ENCODE measurements around the gene FAM209A. TPM values are rescaled to one million over a fixed set of nuclear protein-coding genes. Genes with fewer than 3 reads are reported as not detected.

FAM209A gene
- total RNA-seq, 2 experiments from 2014 or later = 6.4 to 7.1 TPM

DNA sequence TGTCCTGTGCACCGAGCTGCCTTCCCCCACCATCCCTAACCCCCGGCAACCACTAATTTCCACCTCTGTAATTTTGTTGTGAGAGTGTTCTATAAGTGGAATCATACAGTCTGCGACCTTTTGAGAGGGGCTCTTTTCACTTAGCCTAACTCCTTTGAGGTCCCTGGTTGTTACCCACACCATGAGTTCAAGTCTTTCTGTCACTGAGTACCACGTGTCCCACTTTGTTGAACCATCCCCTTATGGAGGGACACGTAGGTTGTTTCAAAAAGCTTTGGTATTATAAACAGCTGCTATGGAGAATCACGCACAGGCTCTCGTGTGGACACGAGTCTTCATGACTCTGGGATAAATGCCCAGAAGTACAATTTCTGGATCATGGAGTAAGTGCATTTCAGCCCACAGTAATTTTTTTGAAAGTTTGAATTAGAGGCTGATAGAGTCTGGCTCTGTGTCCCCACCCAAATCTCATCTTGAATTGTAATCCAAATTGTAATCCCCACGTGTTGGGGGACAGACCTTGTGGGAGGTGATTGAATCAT is 18.0 kb downstream of the FAM209A start:
- Mint-ChIP-seq H3K27me3 (no peaks in the 10 kb centered on the region), H3K4me1 (ENCODE audit: low read depth) (no peaks in the 10 kb centered on the region), H3K27ac (no peak overlapping the region), H3K9me3 (no peaks in the 10 kb centered on the region), H3K4me3 (no peak overlapping the region), H3K36me3 (ENCODE audit: low read depth) (no peaks in the 10 kb centered on the region)
- TF ChIP-seq CTCF (IDR thresholded peaks at IDR 0.05) = no peak
- no peaks in the 10 kb centered on the region for H3K27me3 ChIP-seq (ENCODE audit: control insufficient read depth in 1 of 2, insufficient read depth in 2 of 2, low read length in 2 of 2)
- CTCF ChIA-PET = no interaction called here
- no peaks in the 10 kb centered on the region for H3K9me3 ChIP-seq (ENCODE audit: control insufficient read depth in 1 of 2, insufficient read depth in 1 of 2, low read length in 2 of 2)
- H3K4me1 ChIP-seq (ENCODE audit: insufficient read depth, low read length) = no peaks in the 10 kb centered on the region
- POLR2A ChIA-PET = no interaction called here
- no peak overlapping the region for H3K27ac ChIP-seq (ENCODE audit: low read depth in 1 of 2, low read length in 2 of 2)
- DNase-seq (no peak), ATAC-seq (ENCODE audit: poor library complexity) (no peak)
- H3K36me3 ChIP-seq (ENCODE audit: insufficient read depth, low read length) = no peaks in the 10 kb centered on the region
- intact Hi-C loops (cut with DNase I, micrococcal nuclease) = no loop called here
- no peak overlapping the region for H3K4me3 ChIP-seq (ENCODE audit: low read length)

DNA sequence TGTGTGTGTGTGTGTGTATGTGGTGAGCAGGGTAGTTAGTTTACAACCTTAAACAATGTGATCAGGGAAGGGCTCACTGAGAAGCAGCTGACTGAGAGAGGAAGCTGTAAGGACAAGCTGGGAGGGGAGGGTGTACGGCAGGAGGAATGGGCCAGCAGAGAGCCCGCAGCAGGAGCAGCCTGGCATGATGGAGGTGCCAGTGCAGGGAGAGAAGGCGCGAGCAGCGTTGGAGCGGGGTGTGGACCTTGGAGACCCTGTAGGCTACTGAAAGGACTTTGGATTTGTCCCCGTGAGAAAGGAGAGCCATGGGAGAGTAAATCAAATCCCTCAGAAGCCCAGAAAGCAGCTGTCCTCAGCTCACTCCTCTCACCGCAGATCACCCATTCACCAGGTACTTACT is 27.0 kb downstream of the FAM209A start:
- CTCF ChIA-PET = interaction anchor here (0.6 kb wide), 1 partner anchor 1103 kb away, joined by 4 read pairs; no protein-coding TSS in a partner anchor
- Mint-ChIP-seq H3K36me3 (ENCODE audit: low read depth) (no peaks in the 10 kb centered on the region), H3K27me3 (no peaks in the 10 kb centered on the region)

DNA sequence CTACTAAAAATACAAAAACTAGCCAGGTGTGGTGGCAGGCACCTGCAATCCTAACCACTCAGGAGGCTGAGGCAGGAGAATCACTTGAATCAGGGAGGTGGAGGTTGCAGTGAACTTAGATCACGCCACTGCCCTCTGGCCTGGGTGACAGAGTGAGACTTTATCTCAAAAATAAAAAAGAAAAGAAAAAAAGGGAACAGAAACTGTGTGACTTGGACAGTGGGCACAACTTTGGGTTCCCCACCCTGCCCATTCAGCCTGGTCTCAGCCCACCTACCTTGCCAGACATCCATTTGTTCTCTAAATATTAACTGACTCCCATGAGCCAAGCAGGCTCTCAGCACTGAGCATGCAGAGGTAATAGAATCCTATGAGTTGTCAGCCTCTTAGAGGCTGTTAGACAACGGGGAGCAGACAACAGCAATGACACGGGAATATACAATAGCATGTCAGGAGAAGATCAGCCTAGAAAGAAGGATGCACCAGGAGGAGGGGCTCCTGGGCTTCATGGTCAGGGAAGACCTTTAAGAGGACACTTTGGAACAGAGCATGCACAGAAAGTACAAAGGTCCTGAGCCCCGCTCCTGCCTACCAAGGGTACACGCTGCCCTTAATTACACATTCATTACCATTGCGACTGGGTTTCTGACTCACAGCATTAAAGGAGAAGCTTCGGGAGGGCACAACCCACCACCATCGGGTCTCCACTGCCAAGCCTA is 28.5 kb downstream of the FAM209A start:
- ATAC-seq (ENCODE audit: poor library complexity) (no peak), DNase-seq (no peak)
- intact Hi-C loops (cut with DNase I, micrococcal nuclease) = loop anchor here in 1 of 2 experiments (5.0 to 10.0 kb wide), 2 partner anchors 422 to 944 kb away; no protein-coding TSS in a partner anchor
- Mint-ChIP-seq H3K27me3 (no peaks in the 10 kb centered on the region), H3K36me3 (ENCODE audit: low read depth) (no peaks in the 10 kb centered on the region), H3K4me3 (no peak overlapping the region), H3K4me1 (ENCODE audit: low read depth) (no peaks in the 10 kb centered on the region), H3K9me3 (no peaks in the 10 kb centered on the region), H3K27ac (no peak overlapping the region)
- Histone ChIP-seq H3K27me3 (ENCODE audit: control insufficient read depth in 1 of 2, insufficient read depth in 2 of 2, low read length in 2 of 2) (no peaks in the 10 kb centered on the region), H3K36me3 (ENCODE audit: insufficient read depth, low read length) (no peaks in the 10 kb centered on the region), H3K9me3 (ENCODE audit: control insufficient read depth in 1 of 2, insufficient read depth in 1 of 2, low read length in 2 of 2) (no peaks in the 10 kb centered on the region), H3K4me3 (ENCODE audit: low read length) (no peak overlapping the region), H3K4me1 (ENCODE audit: insufficient read depth, low read length) (no peaks in the 10 kb centered on the region), H3K27ac (ENCODE audit: low read depth in 1 of 2, low read length in 2 of 2) (no peak overlapping the region)
- no peak for TF ChIP-seq CTCF (IDR thresholded peaks at IDR 0.05)
- POLR2A ChIA-PET = no interaction called here
- CTCF ChIA-PET = no interaction called here

More for the DNA sequence above, 27.0 kb downstream of the FAM209A start:
- intact Hi-C loops (cut with DNase I, micrococcal nuclease) = loop anchor here (2.0 to 10.0 kb wide), 4 partner anchors 423 to 1657 kb away; no protein-coding TSS in a partner anchor
- H3K4me1 Mint-ChIP-seq (ENCODE audit: low read depth) = no peaks in the 10 kb centered on the region
- H3K4me3 ChIP-seq (ENCODE audit: low read length) = no peak overlapping the region
- no peaks in the 10 kb centered on the region for H3K9me3 ChIP-seq (ENCODE audit: control insufficient read depth in 1 of 2, insufficient read depth in 1 of 2, low read length in 2 of 2)
- no peak for ATAC-seq (ENCODE audit: poor library complexity)
- no peaks in the 10 kb centered on the region for H3K36me3 ChIP-seq (ENCODE audit: insufficient read depth, low read length)
- H3K27ac Mint-ChIP-seq = no peak overlapping the region
- H3K4me1 ChIP-seq (ENCODE audit: insufficient read depth, low read length) = no peaks in the 10 kb centered on the region
- POLR2A ChIA-PET = no interaction called here
- H3K27ac ChIP-seq (ENCODE audit: low read depth in 1 of 2, low read length in 2 of 2) = no peak overlapping the region
- no peak for TF ChIP-seq CTCF (IDR thresholded peaks at IDR 0.05)
- no peak for DNase-seq
- H3K9me3 Mint-ChIP-seq = no peaks in the 10 kb centered on the region
- no peaks in the 10 kb centered on the region for H3K27me3 ChIP-seq (ENCODE audit: control insufficient read depth in 1 of 2, insufficient read depth in 2 of 2, low read length in 2 of 2)
- H3K4me3 Mint-ChIP-seq = no peak overlapping the region
